ENCODE results near the gene POLRMT.

DNA sequence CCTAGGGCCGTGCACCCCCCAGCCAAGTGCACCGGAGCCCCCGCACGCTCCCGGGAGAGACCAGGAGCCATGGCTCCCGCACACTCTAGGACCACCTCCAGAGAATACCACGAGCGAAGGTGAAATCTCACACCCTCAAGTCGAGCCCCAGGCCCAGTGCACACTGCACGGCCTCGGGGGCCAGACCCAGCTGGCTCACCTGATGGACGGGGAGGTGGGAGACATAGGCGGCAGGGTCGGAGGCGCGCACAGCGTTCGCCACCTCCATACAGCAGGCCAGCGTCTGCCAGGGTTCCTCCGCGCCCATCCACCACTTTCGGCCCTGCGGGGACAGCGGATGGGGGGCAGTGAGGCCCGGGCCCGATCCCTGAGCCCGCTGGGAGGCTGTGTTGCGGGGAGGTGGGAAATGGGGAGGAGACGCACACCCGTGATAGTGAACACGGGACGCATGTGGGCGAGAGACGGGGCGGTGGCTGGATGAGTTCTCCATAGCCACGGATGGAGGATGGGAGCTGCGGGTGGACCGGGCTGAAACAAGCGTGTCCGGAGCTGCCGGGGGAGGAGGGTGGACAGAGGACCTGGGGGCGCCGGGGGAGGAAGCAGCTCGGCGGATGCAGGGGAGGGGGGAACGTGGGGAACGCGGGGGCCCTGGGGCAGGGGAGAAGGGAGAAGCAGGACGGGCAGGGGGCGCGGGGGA is 13.0 kb downstream of the POLRMT start:
- TF ChIP-seq, protein P1, sequence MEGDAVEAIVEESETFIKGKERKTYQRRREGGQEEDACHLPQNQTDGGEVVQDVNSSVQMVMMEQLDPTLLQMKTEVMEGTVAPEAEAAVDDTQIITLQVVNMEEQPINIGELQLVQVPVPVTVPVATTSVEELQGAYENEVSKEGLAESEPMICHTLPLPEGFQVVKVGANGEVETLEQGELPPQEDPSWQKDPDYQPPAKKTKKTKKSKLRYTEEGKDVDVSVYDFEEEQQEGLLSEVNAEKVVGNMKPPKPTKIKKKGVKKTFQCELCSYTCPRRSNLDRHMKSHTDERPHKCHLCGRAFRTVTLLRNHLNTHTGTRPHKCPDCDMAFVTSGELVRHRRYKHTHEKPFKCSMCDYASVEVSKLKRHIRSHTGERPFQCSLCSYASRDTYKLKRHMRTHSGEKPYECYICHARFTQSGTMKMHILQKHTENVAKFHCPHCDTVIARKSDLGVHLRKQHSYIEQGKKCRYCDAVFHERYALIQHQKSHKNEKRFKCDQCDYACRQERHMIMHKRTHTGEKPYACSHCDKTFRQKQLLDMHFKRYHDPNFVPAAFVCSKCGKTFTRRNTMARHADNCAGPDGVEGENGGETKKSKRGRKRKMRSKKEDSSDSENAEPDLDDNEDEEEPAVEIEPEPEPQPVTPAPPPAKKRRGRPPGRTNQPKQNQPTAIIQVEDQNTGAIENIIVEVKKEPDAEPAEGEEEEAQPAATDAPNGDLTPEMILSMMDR (IDR thresholded peaks at IDR 0.05): no peak
- TF ChIP-seq POLR2A (IDR thresholded peaks at IDR 0.05): no peak

Measured in adrenal gland (tissue), 5 donors.